NCI-H2029 (cell line): ENCODE data around the gene SLC25A25.

ENCODE experiments used
- DNase-seq: peaks from one replicate; lab custom pipeline; 2025; lab: John Stamatoyannopoulos, UW

The SLC25A25 gene

DNA sequence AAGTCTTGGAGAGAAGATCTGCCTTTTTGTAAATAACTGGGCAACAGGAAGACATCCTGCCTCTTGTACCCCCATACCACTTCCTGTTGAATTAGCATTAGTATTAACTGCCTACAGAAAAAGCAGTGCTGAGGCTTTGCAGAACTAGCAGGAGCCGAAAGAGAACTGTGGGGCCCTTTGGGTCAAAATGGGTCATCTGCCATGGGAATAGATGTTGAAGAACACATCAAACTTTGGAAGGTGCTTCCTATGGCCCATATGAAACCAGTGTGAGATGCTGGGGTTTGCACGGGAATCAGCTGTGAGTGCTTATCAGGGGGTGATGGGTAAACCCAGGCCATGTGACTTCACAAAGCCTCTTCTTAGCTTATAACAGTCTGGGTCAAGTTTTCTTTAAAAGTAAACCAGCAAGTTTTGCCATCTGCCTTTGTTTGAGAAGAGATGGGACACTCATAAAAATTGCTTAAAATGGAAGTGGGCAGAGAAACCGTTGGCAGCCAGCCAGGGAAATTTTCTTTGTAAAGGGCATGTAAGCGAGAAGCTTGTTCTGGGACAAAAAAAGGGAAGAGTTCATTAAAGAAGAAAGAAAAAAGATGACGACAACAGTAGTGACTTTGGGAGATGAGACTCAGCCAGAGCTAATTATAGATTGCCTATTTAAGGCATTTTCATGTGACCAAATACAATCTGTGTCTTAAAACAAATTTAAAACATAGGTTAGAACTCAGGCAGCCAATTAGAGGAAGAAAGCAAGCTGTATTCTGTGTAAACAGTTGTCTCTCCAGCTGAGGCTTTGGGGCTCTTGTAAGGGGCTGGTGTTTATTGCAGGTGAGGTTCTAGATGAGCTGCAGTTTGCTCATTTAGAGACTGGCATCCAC is 4.4 kb downstream of the SLC25A25 start:
- peak; percentile 39 for DNase-seq

DNA sequence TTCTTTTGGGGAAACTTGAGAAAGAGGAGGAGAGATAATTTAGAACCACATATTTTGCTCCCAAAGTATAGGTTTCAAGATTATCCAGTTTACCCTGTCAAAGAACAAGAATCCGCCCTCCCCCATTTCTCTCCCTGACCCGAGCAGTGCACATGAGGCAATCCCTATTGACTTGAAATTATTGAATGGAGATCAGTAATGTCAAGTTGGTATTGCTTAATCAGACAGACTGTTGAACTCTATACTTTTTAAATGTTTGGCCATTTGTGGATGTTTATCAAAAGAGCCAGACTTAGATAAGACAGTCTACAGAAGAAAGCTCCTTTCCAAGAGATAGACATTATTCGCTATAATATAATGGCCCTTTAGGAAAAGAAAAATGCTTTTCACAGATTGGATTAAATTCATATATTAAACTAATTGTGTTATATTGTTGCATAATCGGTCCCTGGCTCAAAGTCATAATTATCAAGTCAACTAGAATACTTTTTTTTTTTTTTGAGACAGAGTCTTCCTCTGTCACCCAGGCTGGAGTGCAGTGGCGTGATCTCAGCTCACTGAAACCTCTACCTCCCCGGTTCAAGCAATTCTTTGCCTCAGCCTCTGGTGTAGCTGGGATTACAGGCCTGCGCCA is 5.3 kb downstream of the SLC25A25 start:
- no peak for DNase-seq

DNA sequence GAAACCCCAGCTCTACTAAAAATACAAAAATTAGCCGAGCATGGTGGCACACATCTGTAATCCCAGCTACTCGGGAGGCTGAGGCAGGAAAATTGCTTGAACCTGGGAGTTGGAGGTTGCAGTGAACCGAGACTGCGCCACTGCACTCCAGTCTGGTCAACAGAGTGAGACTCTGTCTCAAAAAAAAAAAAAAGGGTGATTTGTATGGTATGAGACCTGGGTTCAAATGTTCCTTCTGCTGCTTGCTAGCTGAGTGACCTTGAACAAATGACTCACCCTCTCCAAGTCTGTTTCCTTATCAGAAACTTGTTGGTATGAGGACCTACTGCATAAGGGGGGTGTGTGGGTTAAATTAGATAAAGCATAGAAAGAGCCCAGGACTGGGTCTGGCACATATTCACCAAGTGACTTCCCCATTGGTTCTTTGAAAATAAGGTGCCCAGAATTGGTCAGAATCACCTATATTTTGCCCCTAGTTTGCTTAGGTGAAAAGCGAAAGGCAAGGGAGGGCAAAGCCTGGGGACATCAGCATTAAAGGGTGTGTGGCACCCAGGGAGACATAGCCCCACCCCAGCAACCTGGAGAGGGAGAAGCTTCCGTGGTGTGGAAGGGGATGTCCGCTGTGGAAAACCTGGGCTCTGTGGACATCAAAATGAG is 9.9 kb downstream of the SLC25A25 start:
- no peak for DNase-seq

DNA sequence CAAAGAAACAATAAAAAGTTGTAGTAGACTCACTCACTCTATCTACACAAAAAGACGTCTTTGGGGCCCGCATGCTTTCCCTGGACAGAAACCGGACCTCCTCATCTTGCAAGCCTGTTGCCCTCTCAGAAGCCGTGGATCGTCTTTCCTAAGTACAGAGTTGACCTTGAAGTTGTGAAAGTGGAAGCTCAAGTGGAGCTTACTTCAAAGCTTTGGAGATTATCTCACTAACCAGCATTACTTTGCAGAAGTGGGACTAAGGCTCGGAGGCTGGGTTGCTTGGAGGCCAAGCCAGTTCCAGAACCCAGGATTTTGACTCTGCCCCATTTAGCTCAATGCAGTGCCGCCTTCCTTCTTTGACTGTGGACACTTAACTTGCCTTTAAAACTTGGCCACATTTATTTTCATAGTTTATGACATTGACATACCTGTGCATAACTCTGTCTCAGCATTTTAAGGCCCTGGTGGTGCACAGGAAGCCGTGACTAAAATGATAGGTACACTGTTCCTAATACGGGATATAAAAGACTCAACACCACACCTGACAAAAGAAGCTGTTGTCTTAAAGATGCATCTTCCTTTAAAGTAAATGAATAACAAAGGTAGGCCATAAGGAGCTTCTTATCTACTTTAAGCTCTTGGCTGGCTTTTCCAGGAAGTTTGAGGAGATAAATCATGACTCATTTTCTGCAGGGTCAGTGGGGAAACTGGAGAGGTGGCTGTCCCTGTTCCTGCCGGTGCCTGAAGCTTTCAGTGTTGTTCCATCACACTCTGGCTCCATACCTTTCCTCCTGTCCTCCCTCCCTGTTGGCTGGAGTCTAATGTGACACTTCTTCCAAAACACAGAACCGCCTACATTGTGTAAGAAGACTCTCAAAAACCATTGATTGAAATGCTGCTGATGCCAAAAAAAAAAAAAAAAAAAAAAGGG is 10.7 kb downstream of the SLC25A25 start:
- peak; percentile 71 for DNase-seq

DNA sequence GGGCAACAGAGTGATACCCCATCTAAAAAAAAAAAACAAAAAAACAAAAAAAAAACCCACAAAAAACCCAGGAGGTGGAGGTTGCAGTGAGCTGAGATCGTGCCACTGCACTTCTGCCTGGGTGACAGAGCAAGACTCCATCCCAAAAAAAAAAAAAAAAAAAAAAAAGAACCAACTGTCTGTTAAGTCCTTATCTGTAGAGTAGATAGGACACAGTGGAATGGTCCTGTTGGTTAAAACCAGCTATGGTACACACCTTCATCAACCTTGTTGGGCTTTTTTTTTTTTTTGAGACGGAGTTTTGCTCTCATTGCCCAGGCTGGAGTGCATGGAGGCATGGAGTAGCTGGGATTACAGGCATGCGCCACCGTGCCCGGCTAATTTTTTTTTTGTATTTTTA is 12.2 kb downstream of the SLC25A25 start:
- no peak for DNase-seq

DNA sequence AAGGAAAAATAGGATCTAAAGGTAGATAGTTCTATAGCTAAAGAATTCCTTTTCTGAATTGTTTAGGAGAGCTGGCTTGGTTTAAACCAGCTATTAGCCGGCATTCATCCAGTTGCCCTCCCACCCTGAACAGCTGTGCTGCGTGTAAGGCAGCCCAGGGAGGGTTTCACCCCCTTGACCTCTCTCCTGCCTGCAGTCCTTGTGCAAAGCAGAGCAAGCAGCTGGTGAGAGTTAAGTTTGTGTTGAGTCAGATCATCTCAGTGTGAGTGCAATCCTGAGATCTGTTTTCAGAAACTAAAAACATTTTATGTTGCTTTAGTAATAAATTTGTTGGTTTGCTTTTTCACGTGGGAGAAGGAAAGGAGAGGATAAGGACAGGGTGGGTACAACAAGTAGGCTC is 13.0 kb downstream of the SLC25A25 start:
- DNase-seq = no peak

DNA sequence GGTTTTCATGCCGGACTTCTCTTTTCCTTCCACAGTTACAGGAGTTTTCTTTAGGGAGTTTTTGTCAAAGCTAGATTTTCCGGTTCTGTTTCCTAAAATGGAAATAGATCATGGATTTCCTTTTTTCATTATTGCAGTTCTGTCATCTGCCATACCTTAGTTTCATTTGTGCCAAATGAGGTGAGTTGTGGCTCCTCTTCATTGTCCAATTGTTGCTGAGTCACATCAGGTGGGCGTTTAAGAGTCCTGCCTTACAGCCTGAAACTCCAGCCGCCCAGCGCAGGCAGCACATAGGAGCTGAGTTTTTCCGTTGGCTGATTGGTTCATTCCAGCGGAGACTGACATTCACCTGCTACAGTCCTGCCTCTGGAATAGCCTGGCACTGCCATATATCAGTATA is 14.1 kb downstream of the SLC25A25 start:
- no peak for DNase-seq

DNA sequence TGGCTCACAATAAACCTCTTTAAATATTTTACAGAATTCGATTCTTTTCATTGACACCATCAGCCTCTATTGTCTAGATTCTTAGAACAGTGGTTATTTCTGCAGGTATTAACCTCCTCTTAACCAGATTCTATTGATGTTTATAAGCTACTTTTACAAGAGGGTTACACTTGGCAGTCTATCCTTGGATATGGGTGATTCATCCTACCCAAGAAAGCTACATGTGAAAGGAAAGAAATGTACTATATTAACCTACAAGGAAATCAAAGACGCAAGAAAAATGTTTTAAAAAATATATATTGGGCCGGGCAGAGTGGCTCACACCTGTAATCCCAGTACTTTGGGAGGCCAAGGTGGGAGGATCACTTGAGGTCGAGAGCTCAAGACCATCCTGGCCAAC is 16.7 kb downstream of the SLC25A25 start:
- no peak for DNase-seq

DNA sequence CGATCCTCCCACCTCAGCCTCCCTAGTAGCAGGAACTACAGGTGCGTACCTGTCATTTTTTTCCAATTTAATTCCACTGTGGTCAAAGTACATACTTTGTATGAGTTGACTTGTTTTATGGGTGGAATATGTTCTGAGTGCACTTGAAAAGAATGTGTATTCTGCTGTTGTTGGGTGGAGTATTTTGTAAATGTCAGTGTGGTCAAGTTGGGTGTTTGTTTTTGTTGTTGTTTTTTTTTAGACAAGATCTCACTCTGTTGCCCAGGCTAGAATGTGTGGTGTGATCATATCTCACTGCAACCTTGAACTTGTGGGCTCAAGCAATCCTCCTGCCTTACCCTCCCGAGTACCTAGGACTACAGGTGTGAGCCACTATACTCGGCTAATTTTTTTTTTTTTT is 17.9 kb downstream of the SLC25A25 start:
- no peak for DNase-seq

DNA sequence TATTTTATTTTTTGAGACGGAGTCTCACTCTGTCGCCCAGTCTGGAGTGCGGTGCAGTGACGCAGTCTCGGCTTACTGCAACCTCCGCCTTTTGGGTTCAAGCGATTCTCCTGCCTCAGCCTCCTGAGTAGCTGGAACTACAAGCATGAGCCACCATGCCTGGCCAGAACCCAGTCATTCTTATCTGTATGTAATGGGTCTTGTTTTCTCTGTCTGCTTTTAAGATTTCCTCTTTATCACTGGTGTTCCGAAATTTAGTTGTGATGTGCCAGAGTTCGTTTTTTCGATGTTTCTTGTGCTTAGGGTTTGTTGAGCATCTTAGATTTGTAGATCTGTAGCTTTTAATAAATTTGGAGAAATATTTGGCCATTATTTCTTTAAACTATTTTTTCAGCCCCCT is 19.2 kb downstream of the SLC25A25 start:
- no peak for DNase-seq

DNA sequence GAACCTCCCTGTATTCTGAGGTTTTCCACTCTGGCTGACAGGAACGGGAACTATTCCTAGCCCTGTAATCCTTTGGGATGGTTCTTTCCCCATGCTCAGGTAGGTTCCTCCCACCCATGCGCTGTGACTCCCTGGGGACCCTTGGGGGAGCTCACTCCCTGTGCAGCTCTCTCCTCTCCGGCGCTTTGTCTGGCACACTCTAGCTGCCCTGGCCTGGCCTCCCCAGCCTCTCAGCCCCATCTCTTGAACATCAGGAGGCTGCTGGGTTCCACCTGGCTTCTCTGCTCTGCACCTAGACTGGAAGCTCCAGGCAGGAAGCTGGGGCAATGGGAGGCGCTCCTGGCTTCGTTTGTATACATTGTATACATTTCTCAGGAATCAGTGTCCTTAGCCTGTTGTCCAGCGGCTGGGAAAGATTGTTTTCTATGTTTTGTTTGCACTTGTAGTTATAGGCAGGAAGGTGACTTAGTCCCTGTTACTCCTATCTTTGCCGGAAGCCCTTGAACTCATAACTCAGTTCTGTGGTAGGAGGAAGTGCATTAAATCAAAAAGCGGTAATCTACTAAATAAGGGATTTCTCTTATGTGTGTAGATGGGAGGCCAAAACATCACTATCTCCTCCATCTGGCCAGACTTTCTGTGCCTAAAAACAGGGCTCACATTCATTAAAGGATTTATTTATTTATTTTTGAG is 20.4 kb downstream of the SLC25A25 start:
- no peak for DNase-seq

DNA sequence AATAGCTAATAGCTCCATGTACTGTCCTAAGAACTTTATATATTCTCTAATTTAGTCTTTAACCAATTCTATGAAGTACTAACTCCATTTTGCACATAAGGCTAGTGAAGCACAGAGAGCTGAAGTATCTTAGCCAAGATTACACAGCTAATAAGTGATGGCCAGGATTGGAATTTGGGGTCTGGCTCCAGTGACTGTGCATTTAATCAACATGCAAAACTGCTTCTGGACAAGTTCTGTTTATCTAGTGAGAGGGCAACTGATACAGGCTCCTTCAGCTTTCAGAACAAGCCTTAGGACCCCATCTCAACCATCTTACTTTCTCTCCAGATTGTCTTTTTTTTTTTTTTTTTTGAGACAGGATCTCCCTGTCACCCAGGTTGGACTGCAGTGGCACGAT is 21.3 kb downstream of the SLC25A25 start:
- no peak for DNase-seq

DNA sequence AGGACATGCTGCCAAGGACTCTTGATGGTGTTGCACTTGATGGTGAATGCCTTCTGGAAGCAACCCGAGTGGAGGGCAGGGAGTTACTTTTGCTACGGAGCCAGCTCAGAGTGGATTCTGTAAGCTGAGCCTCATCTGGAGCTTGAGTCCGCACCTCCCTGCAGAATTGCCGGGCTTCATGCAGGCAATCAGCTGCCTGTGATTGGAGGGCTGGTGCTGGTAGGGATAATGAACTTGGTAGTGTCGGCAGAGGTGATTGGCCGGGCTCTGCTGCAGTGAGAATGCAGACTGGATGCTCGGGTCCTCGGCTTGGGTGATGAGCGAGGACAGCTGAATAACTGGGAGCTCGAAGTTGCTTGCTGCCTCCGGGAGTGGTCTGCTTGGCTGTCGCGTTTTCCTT is 23.1 kb downstream of the SLC25A25 start:
- DNase-seq = peak; percentile 74

DNA sequence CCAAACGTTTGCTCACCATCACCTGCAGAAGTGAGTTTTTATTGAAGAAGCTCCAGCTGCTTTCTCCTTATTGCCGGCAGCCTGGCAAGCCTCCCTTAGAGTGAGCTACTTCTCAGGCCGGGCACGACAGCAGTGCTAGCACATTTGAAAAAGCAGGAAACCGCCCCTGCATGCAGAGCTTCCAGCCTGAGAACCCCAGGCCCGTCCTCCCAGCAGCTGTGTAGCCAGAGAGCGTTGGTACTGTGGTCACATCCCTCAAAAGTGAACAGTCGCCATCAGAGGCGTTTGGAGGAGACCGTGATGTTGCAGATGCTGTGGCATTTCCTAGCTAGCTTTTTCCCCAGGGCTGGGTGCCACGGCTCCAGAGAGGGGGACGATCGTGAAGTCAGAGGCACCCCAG is 23.5 kb downstream of the SLC25A25 start:
- DNase-seq = no peak

DNA sequence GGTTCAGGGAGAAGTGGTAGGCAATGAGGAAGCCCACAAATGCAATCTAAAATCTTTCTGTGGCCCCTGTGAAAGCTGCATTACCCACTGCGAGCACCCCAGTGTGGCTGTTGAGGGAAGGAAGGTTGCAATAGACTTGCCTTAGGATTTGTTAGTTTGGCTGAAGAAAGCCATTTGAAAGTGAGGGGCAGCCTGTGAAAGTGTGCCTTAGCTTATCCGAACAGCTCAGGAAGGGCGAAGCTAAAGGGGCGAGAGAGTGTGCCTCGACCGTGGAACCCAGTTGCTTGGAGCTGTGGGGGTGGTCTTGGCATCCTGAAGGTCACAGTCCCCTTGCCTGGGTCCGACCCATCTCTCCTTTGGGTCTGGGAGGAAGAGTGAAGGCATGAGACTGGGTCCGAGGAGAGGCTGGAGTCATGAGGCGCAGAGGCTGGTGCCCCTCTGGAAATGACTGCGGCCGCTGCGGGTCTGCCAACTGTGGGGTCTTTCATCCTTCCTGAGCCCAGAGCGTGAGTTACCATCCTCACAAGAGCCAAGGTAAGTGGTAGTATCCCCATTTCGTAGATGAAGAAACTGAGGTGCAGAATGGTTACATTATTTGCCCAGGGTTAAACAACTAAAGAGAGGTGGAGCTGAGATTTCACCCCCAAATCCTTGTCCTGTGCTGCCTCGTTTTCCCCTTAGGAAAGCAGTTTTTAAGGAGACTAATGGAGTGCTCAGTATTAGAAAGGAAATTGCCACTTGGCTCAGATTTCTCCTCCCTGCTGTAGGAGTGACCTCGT is 24.4 kb downstream of the SLC25A25 start:
- DNase-seq = no peak

DNA sequence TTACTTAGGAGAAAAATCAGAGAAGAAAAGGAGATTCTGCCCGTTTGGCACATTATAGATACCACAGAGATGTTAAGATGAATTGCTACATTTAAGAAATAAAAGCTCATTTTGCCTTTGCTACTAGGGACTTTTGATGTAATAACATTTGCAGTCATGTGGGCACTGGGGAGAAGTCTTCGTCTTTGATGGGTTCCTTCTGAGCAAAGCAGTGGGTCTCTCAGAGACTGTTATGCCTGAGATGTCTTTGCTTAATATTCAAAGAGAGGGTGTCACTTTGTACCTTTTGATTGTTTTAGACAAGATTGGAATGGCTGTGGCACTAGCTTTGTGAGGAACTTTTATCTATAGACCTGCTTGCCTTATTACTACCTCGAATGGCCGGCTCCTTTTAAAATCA is 25.0 kb downstream of the SLC25A25 start:
- DNase-seq = no peak

DNA sequence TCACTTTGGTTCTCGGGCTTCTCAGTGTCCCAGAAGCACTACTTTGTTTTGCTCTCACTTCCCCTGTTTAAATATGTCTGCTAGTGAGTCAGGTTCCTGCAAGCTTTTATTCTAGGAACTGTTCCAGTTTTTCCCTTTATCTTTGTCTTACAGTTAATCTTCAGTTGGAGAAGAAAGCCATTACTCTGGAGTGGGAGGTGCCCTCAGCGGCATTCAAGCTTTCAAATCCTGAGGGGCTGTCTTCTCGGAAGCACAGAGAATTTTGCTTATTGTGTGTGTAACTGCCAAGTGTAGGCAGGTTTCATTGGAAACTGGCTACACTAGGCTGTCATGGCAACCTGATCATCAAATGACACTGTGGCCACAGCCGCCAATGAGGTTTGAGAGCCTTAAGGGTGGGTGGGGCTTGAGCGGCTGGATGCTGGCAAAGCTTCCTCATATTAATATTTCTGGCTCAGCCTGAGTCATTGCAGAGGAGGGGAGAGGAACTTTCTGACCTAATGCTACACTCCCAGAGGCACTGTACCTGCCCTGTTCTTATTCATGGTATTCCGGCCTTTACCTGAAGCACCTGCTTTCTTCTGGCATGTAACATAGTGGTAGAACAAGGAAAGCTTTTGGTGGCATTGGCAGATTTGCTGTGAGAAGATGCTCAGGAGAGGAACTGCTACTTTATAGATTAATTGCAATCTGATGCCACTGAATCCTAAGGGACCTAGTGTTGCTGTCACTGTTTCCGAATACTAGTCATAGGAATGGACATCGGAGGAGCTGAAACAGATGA is 26.3 kb downstream of the SLC25A25 start:
- peak; percentile 97 for DNase-seq

DNA sequence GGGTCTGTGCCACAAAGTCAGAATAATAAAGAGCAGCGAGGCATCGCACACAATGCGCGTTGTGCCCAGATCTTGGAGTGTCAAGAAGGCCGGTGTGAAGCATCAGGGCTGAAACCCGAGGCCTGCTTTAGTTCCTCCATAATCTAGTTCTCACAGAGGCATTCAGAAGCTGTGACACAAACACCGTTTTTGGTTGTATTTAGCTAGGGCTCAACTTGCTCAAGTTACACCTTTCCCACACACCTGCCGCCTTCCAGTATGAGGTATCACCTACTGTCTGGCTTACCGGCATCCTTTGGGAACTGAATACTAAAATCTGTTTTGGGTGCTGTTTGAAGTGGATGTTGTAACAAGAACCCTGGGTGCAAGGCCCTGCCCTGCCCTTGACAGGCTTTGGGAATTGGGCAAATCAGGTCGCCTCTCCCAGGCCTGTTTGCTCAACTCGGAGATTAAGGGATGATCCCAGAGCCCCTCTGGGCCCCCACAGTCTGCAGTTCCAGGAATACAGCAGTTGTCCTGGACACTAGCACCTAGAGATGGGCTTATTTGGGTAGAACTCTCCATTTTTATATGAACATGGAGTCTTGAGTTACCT is 27.0 kb downstream of the SLC25A25 start:
- DNase-seq = no peak
